Lung (tissue), 12 donors: ENCODE measurements around the gene MAP4K1. TPM values are rescaled to one million over a fixed set of nuclear protein-coding genes. Genes with fewer than 3 reads are reported as not detected.
A peak's percentile ranks its signal among the peaks of the same experiment; 100 is the strongest.

Source experiments
- ATAC-seq: fragments of 200-7000 bp; cut with Tn5 transposase; one replicate; pipeline ENCODE4 v1.9.1; 2020; ENCODE audit warnings: moderate number of reproducible peaks; ENCODE audit not compliant: insufficient read depth, low FRiP score
- DNase-seq, 3 donors: peaks; one replicate each; pipeline ENCODE4 v3.0.0-alpha.2; 2013 to 2017
- H3K27ac ChIP-seq, 2 donors: one replicate each; pipeline ENCODE4 v1.5.1; 2013; ENCODE audit warnings: mild to moderate bottlenecking in 2 of 2, moderate library complexity in 2 of 2, control low read depth in 1 of 2, inconsistent platforms in 1 of 2, low read depth in 1 of 2, low read length in 1 of 2
- H3K27me3 ChIP-seq, 3 donors: one replicate each; pipeline ENCODE4 v1.5.1; 2013; ENCODE audit warnings: low read length in 2 of 3; ENCODE audit not compliant: control insufficient read depth in 3 of 3, insufficient read depth in 3 of 3
- H3K36me3 ChIP-seq, 4 donors: one replicate each; pipeline ENCODE4 v1.5.1; 2013; ENCODE audit warnings: low read length in 4 of 4, mild to moderate bottlenecking in 1 of 4, moderate library complexity in 1 of 4; ENCODE audit not compliant: control insufficient read depth in 4 of 4, insufficient read depth in 4 of 4
- H3K4me1 ChIP-seq, 5 donors: one replicate each; pipeline ENCODE4 v1.5.1; 2013; ENCODE audit warnings: low read length in 5 of 5, mild to moderate bottlenecking in 2 of 5, moderate library complexity in 1 of 5; ENCODE audit not compliant: control insufficient read depth in 5 of 5, insufficient read depth in 5 of 5
- H3K4me3 ChIP-seq: one replicate; pipeline ENCODE4 v1.5.1; 2013; ENCODE audit warnings: mild to moderate bottlenecking, control low read depth, moderate library complexity
- H3K9ac ChIP-seq, 2 donors: one replicate each; pipeline ENCODE4 v1.5.1; 2013; ENCODE audit warnings: low read length in 2 of 2, control low read depth in 1 of 2; ENCODE audit not compliant: insufficient read depth in 1 of 2
- H3K9me3 ChIP-seq, 4 donors: one replicate each; pipeline ENCODE4 v1.5.1; 2013; ENCODE audit warnings: low read length in 3 of 4, mild to moderate bottlenecking in 1 of 4, moderate library complexity in 1 of 4; ENCODE audit not compliant: control insufficient read depth in 4 of 4, insufficient read depth in 3 of 4
- CTCF ChIP-seq: IDR thresholded peaks from 2 replicates; pipeline ENCODE4 v1.5.1; 2012; ENCODE audit warnings: mild to moderate bottlenecking; ENCODE audit errors: control extremely low read depth, extremely low read depth
- WGBS, 2 donors: extraction: QIAGEN DNeasy Blood & Tissue Kit; methylation state at CpG; one replicate each; pipeline ENCODE4 v1.1.7; 2013; 5-methylcytosine and 5-hydroxymethylcytosine counted together
- polyA plus RNA-seq, 2 donors: library from polyadenylated mRNA; stranded (reverse); fragments of 200-250 nt; gene quantifications; one replicate each; pipeline ENCODE4 v1.2.1, GENCODE V29; 2013
- total RNA-seq, 2 donors: library from RNA; depleted of rRNA in 1 of 2; stranded (reverse); fragments of >200 nt in 1 of 2; gene quantifications; one replicate each; pipeline ENCODE4 v1.2.1, GENCODE V29; 2014 to 2021
- donor health status: control.
- donor health status: control.
- donor health status: Bipolar disorder and iron deficiency.
- donor health status: healthy.
- donor health status: DM: yes; HTN: yes; CAD: no.

The MAP4K1 gene
- total and polyA plus RNA-seq, 4 donors = 4.0 to 13.1 (median 8.4) TPM

GRCh38 chr19:38544569-38545315 is 73.0 kb downstream of the MAP4K1 start:
- DNase-seq (no peak), ATAC-seq (peak; percentile 75)
- no peaks in the 10 kb centered on the region for H3K9me3 ChIP-seq
- H3K27ac ChIP-seq = no peak overlapping the region
- H3K9ac ChIP-seq = no peak overlapping the region
- no peak overlapping the region for H3K4me3 ChIP-seq
- 43 to 47% methylated on average over 6 of the region's 6 CpGs for WGBS, 2 donors
- no peaks in the 10 kb centered on the region for H3K36me3 ChIP-seq
- no peaks in the 10 kb centered on the region for H3K4me1 ChIP-seq
- TF ChIP-seq CTCF = no peak
- H3K27me3 ChIP-seq = peaks cover 0 to 5% (median 0%) of the 10 kb centered on the region in 3 donors

- WGBS, 2 donors = 46 to 53% methylated on average over 21 of the region's 21 CpGs
- no peak overlapping the region for H3K4me3 ChIP-seq
- no peaks in the 10 kb centered on the region for H3K4me1 ChIP-seq
- no peaks in the 10 kb centered on the region for H3K36me3 ChIP-seq
- ATAC-seq (peak; percentile 62), DNase-seq (peak in 2 of 3 donors; percentile 53 to 67)
- peaks cover 0 to 3% (median 0%) of the 10 kb centered on the region in 3 donors for H3K27me3 ChIP-seq
- H3K9me3 ChIP-seq = no peaks in the 10 kb centered on the region
- H3K9ac ChIP-seq = no peak overlapping the region
- peak; percentile 39 for TF ChIP-seq CTCF
- no peak overlapping the region for H3K27ac ChIP-seq
Measured at GRCh38 chr19:38543807-38544568, 73.8 kb downstream of the MAP4K1 start.

DNA sequence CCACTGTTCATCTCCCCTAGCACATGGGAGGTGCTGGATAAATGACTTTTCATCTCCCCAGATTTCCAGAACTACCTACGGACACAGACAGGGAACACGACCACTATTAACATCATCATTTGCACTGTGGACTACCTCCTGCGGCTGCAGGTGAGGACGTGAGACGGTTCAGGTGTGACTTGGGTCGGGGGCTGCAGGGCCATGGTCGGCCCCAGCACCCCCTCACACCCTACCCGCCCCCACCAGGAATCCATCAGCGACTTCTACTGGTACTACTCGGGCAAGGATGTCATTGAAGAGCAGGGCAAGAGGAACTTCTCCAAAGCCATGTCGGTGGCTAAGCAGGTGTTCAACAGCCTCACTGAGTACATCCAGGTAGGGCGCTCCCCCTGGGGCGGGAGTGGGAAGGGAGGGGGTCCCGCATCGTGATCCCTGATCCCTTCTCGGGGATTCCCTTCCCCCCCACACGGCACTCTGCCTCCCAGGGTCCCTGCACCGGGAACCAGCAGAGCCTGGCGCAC is 74.4 kb downstream of the MAP4K1 start:
- Histone ChIP-seq H3K36me3 (no peaks in the 10 kb centered on the region), H3K4me1 (no peaks in the 10 kb centered on the region), H3K9ac (no peak overlapping the region), H3K27ac (no peak overlapping the region), H3K27me3 (no peaks in the 10 kb centered on the region), H3K9me3 (no peaks in the 10 kb centered on the region), H3K4me3 (no peak overlapping the region)
- ATAC-seq (no peak), DNase-seq (no peak)
- 68 to 79% methylated on average over 19 of the region's 19 CpGs for WGBS, 2 donors
- TF ChIP-seq CTCF = no peak
